Midbrain (tissue), 1 donor: Measurements from ENCODE around the gene NAA11.
"Not testable (repeated sequence)": the region's sequence is repeated elsewhere in the genome, so short reads cannot be mapped to it uniquely, and the experiment has no call there.

Source experiments
- DNase-seq: peaks from one replicate; lab custom pipeline; 2025; lab: John Stamatoyannopoulos, UW

Gene NAA11

DNA sequence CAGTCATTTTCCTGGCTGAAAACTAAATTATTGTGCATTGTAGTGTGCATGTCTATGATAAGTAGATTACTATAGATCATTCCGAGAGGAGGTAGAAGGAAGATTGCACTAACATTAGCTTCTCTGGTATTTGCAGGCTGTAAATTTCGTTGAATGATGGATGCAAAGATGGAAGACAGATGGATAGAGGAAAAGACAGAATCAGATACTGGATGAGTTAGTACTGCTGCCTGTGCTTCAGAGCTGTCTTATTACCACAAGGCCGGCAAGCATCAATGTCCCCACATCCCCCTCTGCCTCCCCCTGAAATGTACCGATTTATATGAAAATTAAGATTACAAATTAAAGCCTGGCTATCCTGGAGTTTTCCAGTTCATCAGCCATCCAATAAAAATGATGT is 17.7 kb downstream of the NAA11 start:
- DNase-seq: no peak

DNA sequence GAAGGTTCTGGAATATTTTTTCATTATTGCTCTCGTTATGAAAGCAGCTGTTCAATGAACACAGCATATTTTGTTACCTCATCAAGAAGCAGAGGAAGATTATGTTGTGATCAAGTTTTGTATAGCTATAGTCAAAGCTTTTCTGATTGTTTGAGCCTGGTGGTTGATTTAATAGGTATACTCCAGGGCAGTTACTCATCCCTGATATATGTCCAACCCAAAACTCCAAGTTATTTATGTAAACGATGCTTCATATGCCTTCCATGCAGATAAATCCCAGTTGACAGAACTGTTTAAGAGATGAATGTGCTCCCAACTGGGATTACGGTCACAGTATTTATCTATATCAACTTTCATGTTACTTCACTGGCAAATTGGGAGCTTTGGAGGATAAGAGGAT is 19.1 kb downstream of the NAA11 start:
- no peak for DNase-seq

DNA sequence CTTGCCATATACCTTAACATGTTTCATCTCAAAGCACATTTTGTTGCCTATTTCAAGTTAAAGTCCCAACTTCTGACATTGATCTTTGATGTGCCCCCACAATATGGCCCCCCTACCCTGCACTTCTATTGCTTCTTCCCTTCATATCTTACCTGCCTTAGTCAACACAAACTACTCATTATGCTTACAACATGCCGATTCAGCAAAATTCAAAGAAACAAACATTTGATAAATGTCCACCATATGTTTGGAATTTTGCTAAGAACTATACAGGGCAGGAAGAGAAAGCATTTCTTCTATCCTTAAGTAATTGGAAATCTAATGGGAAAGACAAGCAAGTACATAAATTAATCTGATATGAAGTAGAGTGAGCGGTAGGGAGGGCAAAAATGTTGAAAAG is 25.6 kb downstream of the NAA11 start:
- DNase-seq: no peak

DNA sequence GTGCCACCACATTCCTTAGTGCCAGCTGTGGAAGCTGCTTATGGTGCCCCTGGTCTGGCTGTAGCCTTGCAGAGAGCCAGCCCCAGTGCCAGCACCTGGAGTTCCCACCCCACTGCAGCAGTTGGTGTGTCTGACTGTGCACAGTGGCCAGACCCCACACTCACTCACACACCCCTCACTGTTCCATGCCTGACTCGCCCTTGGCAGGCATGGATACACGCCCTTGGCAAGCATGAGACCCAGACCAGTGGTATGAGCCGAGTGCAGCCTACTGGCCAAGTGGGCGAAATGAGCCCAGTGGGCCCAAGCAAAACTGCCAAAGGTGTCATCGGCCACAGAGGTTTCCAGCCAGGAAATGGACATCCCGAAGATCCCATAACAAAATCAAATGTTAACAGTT is 27.4 kb downstream of the NAA11 start:
- DNase-seq: no peak

DNA sequence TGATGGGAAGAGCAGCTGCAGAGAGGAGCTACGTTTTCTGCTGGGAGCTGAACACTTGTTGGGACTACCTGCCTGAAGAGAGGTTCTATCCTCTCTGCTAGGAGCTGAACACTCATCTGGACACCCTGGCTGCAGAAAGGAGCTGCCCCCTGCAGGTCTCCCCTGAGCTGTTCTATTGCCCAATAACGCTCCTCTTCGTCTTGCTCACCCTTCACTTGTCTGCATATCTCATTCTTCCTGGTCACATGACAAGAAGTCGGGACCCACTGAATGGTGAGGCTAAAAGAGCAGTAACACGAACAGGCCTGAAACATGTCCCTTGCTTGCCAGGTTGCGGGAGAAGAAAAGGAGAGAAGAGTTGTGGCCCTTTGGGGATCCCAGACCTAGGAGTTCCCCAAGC is 27.8 kb downstream of the NAA11 start:
- no peak for DNase-seq

DNA sequence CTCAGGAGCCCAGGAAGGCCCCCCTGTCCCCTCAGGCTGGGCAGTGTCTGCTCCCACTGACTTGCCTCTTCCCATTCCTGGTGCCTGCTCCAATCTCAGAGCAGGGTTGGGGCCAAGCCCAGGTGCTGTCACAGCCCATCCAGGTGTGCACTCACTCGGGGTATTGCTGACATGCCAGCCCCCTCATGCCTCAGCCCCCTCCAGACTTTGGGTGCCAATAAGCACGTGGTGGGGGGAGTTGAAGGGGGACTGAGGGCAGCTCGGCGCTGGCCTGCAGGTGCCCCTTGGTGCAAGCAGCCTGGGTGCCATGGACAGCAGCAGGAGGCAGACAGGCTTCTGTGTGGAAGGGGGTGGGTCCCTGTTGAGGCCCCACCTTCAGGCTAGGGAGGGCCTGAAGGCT is 28.4 kb downstream of the NAA11 start:
- no peak for DNase-seq

DNA sequence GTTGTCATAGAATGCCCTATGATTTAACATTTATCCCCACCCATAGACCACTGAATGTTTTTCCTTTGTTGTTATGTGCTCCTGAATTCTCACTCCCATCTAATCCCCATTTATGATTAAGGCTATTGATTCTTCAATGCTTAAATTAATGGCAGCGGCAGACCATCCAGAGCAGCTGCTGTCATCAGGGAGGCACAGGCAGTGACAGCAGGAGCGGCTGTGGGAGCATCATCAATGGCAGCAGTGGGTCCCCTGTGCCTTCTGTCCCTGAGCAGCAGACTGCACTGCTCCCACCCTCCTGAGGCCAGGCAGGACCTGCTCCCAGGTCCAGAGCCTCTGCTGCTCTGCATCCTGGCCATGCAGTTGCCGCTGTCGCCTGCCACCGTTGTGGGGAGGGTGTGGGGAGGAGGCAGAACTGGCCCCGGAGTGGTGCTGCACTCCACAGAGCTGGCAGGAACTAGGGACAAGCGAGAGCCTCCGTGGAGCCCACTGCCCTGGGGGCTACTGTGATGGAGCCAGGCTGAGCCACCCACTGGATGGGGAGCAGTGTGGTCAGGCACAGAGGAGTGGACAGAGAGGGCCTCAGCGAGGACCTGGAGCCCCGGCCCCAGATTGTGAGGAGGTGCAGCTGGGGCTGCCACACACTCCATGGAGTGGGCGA is 29.0 kb downstream of the NAA11 start:
- DNase-seq: no peak

DNA sequence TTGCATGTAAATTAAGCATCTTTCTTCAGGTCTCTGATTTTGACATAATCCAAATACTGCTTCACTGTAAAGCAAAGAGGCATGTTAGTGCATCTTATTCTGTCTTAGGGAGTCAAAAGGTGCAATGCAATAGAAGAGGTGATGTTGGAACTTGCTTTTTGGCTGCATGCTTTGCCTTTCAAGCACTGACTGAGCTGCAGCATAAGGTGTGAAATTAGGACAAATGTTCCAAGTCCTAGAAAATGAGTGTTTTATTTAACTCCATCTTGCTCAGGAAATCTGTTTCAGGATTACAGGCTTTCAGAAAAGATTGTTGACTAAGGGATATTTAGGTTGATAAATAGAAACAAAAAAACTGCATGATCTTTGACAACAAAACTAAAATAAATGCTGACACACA is 30.8 kb downstream of the NAA11 start:
- no peak for DNase-seq

DNA sequence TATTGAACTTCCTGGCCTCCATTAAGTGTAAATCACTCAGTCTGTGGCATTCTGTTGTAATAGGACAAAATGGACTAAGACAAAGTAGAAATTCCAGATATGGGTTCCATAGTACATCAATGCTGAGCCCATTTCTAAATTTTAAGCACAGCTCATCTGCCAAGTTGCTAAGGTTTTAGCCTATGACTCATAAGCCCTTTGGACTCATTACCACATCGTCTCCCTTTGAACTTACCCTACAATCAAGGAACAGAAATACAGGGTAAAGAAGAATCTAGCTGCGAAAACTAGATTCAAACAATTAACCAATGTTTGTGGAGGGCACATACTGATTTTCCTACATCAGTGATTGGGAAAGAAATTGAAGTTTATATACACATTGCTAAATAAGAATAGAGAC is 31.8 kb downstream of the NAA11 start:
- DNase-seq: no peak

DNA sequence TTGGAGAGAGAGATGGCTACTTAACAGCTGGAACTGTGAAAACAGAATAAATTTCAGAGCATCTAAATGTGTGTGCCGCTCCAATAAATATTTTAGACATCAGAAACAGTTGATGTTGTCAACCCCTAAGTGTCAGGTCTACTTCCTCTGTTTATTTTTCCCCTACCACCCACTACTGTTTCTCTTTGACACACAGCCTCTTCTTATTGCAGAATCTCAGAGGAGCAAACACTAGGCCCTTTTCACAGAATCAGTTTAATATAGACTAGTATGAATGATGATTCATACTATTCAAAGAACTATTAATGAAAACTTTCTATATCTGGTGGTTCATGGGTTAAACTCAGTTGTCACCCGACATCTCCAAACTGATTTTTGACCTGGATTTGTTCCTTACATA is 33.9 kb downstream of the NAA11 start:
- DNase-seq: no peak

DNA sequence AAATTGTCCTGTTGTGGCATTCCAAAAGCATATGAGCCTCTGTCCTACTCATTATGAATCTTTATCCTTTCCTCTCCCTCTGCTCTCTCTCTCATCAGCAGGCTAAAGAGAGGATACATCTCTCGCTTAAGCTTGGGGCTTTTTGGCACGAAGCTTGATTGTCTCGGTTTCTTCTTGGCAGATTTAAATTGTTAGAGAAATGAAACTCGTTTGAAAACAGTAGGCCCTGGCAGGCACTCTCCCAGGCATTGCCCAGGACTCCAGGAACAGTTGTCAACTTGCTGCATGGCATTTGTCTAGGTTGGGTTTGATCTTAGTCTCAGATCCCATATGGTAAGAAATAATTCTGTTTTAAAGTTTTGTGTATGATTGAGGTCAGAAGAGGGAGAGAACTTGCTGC is 35.5 kb downstream of the NAA11 start:
- DNase-seq: peak; percentile 44

DNA sequence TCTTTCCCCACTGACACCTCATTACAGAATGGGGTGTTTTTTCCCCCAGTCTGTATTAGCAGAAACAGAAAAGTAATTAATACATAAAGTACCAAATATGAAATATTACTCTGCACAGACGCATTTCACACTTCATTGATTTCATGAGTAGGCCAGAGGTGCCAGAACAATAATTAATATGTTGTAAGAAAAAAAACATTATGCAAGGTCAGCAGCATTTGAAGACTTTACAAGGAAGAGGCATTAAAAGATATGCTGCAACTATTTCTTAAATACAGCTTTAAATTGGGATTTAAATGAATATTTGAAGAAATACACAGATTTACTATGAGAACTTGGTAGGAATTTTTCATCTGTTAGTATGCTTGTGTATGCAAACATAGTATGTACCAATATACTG is 37.7 kb downstream of the NAA11 start:
- no peak for DNase-seq

DNA sequence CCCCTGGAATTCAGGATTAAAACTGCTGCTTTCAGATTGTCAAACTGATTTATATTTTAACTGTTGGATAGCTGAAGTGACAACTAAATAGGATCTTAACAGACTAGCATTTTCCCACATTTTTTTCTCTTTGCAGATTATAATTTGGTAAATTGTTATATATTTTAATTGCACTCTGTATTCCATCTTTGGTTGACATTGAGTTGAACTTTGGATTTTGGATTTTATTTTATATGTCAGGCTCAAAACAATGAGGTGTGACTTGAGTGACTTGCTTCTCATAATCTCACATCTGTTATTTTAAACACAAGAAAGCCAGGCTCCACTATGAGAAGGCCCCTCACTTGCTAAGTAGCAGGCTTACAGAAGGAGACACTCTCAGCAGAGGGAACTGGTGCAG is 38.1 kb downstream of the NAA11 start:
- DNase-seq: no peak

DNA sequence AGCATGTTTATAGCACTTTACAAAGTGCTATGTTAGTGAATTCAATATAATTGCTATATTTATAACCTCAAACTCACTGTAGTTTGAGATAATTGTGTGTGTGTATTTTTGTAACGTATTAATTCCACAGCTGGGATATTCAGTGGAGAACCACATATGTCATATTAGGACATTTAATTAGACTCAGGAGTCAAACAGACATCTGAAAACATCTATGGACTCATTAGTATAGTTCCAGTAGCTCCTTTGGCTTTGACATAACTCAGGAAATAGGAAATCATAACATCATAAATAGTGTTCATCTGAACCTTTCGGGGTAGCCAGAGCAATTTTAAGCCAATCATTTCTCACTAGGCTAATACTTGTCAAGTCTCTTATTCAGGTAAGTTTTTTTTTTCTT is 38.8 kb downstream of the NAA11 start:
- no peak for DNase-seq

DNA sequence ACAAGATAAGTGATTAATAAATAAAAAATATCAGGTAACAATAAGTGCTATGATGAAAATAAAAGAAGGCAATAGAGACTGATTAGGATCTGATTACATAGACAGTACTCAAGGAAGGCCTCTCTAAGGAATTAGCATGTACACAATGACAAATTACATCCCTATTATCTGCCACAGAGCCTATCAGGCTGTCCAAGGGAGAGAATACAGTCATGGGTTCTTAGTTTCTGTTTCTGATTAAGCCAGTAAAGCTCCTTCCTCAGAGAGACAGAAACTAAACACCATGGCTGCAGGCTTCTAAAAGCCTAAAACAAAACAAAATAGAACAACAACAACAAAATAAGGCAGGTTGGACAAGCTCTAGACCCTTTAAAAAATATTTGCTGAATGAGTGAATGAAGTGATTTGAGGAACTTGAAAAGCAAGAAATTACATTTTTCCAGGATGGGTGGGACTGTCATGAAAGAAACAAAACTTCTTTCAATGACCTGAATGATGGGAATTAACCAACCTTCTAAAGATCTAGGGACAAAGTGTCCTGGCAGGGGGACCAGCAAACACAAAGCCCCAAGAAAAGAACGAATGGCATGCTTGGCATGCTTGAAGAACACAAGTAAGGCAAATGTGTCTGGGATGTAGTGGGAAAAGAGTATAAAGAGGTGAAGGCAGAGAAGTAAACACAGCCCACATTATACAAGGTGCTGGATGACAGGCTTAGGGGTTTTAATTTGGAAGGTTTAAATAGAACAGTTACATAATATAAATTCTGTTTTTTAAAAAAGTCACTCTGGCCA is 44.1 kb downstream of the NAA11 start:
- no peak for DNase-seq

DNA sequence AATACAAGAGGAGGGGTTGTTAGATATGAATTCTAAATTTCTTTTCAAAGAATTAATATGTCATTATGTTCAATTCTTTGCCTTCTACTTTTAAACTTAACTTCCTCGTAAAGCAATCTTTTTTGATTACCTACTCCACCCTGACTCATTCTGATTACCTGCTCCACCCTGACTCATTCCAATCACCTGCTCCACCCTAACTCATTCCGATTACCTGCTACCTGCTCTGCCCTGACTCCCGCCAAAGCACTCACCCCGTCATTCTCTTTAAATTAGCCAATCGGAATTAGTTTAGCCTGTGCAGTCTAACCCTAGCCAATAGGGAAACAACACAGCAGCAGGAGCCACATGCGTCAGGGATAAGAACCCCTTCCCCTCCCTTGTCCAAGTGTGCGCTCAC is 48.4 kb downstream of the NAA11 start:
- not testable (repeated sequence) for DNase-seq

DNA sequence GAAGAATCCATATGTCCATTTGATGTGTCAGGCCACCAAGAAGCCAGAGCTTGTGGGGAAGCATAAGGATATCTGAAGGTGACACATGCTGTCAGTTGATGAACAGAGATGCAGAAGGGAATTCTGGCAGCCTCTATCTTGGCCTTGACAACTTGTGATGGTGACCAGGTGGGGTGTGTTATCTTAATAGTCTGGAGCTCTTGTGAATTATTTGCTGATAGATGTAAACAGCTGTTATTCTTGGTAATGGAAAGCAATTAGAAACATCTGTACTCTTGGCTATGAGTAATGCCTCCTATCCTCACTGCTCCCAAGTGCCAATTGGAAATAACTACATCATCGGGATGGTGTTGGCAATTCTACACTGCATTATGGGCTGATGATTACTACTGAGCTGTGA is 51.9 kb downstream of the NAA11 start:
- no peak for DNase-seq

DNA sequence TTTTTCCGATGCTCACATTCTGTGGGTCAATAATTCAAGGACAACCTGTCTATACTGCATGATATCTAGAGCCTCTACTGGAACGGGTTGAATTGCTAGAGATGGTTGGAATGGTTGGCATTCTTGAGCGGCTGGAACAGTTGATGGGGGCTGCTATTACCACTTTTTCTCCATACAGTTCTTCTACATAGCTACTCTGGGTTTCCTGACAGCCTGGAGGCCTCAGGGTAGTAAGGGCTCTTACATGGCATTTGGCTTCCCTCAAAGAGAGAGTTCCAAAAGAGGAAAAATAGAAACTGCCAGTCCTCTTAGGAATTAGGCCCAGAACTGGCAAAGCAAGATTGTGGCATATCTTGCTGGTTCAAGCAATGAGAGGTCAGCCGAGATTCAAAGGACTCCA is 53.1 kb downstream of the NAA11 start:
- no peak for DNase-seq

DNA sequence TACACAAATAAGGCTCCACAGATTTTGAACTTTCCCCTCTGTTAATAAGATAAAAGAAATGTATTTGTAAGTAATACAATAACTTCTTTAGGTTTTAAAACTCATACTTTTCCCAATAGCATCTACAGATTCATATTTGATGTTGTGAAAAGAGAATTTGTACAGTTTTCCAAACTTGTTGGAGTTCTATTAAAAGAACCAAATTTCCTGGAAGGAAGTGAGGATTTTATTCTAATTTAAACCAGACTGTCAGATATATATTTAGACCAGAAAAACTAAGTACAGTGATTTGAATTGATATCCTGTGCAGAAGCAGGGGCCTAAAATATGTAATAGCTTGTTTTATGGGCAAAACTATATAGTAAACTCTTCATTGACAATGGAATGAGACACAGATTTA is 53.7 kb downstream of the NAA11 start:
- DNase-seq: no peak

DNA sequence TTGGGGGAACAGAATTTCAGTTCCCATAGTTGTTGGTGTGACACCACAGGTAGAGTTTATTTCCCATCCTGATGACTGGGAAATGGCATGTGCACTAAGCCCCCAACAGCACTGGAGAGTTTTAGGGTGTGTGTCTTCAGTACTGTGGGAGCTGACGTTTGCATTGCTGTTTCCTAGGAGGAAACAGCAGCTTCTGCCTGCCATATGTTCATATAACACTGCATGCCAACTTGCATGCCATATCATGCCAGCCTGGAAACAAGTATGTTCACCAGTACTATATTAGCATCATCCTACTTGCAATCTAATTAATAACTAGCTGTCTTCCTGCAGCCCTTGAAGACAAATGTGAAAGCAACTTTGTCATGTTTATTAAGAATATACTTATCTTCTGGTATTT is 58.2 kb downstream of the NAA11 start:
- DNase-seq: no peak
